Activated CD4-positive, CD25-positive, alpha-beta regulatory T cell treated with anti-CD3 and anti-CD28 coated beads, Interleukin-2, amount 50 U/mL, for 16 hours (primary cell): Measurements from ENCODE around the gene KCNIP1.
"Not testable (repeated sequence)": the region's sequence is repeated elsewhere in the genome, so short reads cannot be mapped to it uniquely, and the experiment has no call there.

Experiments used
- DNase-seq: peaks from one replicate; pipeline ENCODE4 v3.0.0-alpha.2; 2020; ENCODE audit warnings: low read depth, low spot score

Gene KCNIP1

DNA sequence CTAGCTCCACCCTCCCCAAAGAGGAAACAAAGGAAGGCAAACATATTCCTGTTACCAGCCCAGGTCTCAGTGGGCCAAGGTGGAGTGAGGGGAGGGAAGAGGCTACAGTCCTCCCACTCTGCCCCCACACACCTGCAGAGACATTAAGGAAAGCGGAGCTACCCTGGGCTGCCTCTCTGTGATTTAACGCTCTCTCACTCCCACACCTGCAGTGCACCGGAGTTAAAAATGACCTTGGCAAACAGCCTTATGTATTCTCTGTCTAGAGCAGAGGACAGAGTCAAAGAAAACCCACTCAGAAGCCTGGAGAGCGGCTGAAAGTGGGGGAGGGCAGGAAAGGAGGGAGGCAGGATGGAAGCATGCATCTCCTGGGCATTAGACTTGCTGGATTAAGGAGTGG, 32.7 kb downstream of the KCNIP1 start:
- DNase-seq: no peak

DNA sequence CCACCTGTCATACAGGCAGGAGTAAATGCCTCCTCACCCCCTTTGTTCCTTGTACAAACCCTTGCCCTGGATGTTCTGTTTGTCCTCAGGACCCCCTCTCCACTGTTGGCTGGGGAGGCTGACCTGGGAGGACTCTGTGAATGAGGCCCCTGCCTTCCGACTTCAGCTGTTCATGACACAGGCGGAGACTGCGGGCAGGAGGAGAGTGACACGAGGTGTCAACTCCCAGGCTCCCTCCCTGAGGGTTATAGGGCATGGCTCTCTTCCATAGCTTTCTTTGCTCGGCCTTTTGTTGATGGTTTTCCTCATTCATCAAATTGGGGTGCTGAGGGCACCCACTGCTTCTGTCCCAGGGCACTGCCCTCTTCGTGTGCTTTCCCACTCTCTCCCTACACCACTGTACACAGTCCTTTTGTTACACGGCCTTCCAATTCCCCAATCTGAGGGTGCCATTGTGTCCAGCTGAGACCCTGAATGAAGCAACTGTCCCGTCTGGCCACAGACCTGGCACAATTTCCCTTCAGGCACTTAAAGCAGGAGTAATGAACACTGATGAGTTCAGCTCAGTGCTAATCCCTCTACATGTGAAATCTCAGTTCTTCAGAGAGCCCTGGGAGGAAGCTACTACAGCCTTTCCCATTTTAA, 33.8 kb downstream of the KCNIP1 start:
- no peak for DNase-seq

DNA sequence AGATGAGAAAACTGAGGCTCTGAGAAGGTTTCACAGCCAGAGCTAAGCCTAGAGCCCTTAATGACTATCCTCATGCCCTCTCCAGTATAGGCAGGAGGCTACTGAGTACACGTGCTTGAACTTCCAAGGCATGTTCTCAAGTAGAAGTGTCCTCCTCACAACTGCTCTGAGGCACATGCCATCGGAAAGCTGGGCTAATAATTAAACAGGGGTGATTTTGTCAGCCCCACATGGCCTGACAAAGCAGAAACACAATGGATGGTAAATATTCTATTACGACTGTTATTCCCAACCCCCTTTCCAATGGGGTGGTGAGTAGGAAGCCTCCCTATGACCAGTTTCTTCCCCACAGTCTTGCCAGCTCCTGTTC, 34.3 kb downstream of the KCNIP1 start:
- no peak for DNase-seq

DNA sequence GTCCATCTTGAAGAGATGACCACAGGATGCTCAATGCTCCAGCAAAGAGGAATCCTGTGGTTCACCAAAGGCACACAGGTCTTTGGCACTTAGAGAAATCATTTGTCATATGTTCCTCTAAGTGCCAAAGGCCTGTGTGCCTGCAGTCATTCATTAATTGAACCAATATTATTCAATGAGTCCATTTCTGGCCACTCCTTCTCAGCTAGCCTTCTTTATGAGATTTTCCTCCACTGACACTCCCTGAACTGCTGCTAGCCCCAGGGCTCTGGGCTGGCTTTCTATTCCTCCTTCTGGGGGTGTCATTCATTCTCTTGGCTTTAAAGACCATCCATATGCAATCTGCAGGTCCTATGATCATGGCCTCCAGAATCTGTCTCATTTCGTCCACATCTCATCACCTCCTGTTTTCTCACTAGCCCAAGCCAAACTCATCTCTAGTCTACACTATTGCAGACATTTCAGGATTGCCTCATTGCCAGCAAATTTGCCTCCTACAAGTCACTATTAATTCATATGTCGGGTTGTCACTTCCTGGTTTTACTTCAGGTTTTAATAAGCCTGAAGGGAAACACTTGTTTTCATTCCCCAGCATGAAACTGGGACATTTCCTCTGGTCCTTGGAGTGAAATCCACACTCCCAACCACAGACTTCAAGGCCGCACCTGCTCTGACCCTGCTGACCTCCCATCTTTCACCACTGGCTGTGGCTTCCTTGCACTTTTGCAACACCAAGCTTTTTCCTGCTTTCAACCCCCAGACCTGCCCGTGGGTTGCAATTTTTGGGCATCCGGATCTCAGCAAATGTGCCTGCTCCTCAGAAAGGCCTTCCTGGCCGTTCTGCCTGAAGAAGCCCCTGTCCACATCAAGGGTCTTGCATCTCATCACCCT, 35.1 kb downstream of the KCNIP1 start:
- DNase-seq: no peak

DNA sequence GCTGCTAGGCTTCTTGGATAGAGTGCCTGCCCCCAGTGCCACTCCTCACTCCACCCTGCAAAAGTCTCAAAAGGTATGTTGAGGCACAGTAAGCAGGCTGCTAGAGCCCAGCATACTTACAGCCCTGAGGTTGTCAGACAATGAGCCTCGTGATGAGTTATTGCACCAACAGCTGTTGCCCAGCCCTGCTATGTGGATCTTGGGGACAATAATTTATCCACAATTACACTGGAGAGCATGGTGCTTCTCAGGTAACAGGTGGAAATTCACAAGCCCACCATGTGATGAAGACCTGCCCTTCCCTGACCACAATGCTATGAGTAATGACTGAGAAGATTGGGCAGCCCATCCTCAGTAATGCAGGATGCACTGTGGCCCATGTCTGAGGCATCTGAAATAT, 36.5 kb downstream of the KCNIP1 start:
- no peak for DNase-seq

DNA sequence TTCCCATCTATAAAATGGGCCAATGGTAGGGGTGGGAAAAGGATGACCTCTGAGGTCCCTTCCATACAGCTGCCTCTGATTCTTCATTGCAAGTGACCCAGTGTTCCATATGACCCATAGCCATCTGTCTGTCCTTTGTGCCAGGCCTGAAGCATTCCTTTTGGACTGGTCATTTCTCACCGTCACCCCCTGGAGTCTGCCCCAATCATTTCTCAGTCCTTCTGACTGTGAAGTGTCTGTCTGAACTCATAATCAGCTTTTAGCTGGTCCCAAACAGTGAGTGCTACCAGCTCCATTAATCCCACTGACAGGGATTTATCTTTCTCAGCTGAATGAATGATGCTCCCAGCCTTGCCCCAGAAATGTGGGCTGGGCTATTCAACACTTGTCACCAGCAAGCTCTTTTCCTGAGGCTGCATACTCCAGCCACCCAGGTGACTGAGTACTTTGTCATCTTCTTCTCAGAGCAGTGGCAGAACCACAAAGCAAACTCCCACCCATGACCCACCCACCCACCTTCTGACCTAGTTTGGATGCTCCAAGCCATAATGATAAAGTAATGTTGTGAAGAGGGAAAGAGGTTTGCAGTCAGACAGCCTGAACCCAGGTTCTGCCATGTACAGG, 37.4 kb downstream of the KCNIP1 start:
- DNase-seq: no peak

DNA sequence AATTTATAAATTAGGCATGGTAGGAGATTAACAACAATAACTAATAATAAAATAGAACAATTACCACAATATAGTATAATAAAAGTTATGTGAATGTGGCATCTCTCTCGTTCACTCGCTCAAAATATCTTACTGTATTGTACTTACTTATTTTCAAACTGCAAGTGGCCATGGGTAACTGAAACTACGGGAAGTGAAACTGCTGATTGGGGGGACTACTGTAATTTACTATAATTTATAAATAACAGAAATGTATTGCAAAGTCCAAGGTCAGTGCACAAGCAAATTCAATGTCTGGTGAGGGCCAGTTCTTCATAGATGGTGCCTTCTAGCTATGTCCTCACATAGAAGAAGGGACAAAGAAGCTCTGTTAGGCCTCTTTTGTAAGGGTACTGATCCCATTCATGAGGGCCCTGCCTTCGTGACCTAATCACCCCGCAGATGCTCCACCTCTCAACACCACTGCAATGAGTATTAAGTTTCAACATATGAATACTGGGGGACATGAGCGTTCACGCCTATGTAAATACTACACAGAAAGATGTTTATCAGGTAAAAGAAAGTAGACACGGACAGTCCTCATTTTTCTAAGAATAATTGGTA, 39.0 kb downstream of the KCNIP1 start:
- no peak for DNase-seq

DNA sequence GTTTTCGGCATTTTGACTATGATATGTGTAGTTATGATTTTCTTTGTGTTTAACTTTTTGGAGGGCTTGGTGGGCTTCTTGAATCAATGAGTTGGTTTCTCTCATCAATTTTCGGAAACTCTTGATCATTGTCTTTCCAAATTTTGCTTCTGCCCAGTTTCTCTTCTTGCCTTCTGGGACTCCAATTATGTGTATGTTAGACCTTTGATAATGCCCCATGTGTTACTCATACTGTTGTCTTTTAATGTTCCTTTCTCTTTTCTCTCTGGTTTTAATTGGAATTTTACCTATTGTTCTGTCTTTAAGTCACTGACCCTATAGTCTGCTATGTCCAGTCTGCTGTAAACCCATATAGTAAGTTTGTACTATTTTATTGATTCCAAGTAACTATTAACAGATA, 41.5 kb downstream of the KCNIP1 start:
- DNase-seq: no peak

DNA sequence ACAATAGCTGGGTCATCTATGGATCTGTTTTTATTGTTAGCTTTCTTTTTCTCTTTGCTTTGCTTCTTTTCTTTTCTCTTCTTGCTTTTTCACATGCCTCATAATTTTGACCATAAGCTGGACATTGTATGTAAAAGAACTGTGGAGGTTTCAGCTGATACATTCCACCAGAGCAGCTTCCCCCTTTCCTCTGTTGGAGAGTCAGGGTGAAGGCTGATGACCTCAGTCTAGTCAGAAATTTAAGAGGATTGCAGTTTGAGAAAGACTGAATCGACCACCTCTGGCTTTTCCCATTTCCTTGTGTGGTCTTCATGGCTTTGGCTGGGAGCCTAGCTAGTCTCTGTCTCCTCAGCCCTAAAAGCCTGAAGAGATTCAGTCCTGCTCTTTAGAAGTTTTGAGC, 42.0 kb downstream of the KCNIP1 start:
- no peak for DNase-seq

DNA sequence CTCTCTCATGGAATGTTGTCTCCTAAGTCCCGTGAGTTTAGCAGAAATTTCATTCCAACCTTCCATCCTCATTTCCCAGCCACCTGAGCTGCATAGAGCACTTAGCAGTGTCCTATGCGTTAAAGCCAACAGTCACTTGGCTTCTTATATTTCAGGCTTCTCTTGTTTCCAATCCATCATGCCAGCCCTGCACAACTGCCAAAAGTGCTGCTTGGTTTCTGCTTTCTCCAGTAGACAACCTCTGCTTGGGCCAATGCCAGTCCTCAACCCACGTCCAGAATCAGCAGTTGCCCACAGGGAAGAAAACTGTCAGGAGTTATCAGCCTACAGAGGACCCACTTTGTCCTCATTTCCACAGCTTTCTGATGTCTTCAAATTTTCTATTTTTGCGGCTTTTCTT, 42.5 kb downstream of the KCNIP1 start:
- DNase-seq: no peak

DNA sequence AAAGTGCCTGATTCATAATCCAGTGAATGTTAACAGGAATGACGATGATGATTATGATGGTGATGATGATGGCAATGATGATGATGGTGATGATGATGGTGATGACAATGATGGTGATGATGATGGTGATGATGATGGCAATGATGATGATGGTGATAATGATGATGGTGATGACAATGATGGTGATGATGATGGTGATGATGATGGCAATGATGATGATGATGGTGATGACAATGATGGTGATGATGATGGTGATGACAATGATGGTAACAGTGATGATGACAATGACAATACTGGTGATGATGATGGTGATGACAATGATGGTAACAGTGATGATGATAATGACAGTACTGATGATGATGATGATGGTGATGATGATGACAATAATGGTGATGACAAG, 46.6 kb downstream of the KCNIP1 start:
- DNase-seq: not testable (repeated sequence)

DNA sequence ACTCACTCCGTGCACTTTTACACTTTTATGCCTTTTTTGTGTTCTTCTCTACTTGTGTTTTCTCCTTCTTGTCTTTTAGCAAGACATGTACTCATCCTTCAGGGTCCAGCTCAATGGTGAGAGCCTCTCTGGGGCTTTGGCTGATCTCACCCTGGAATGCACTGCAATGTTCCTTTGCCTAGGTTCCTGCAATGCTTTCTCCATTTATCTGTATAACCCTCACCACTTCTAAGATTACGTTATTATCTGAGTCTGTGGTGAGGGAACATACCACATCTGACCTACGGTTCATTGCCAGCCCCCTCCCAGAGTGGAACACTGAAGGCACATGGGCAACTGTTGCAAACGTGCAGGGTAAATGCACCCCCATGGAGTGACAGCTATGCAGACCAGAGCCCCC, 47.3 kb downstream of the KCNIP1 start:
- no peak for DNase-seq

DNA sequence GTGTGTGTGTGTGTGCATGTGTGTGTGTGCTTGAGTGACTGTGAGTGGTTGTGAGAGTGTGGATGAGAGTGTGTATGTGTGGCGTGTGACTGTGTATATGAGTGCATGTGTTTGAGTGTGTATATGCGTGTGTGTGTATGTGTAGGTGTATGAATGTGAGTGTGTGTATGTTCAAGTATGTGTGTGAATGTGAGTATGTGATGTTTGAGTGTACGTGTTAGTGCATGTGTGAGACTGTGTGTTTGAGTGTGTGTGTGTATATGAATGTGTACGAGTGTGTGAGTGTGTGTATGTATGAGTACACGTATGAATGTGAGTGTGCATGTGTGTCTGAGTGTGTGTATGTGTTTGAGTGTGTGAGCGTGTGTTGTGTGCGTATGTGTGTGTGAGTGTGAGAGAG, 47.8 kb downstream of the KCNIP1 start:
- no peak for DNase-seq

DNA sequence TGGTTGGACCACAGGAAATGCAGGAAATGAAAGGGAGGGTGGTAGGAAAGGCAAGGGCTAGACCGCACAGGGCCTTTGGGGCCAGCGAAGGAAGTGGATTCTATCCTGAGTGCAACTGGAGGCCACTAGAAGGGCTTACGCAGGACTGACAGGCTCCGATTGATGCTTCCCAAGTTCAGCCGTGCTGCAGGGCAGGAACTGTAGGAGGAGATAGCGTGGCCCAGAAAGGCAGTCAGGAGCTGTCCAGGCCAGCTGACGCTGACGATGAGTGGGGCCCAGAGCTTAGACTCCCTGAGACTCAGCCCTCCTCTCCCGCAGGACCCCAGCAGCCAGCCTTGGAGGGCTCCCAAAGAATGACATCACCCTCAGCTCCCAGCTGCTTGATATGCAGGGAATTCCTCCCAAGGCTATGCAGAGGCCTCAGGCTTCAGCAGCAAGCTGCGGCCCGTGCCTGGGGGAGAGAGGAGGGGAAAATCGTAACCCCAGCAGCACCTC, 48.8 kb downstream of the KCNIP1 start:
- no peak for DNase-seq

DNA sequence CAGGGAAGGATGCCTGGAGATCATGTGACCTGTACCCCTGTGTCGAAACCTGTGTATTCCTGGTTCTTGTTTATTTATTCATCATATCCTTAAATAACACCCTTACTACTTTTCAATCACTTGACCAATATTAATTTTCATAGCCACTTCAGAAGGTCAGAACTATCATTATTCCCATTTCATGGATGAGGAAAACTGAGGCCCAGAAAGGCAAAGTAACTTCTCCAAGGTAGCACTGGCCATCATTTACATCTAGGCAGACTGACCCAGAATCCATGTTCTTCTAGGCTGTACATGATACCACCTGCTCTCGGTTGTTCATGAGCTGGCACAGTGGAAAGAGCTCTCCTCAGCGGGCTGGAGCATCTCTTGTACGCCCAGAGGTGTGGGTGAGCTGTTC, 49.4 kb downstream of the KCNIP1 start:
- DNase-seq: no peak

DNA sequence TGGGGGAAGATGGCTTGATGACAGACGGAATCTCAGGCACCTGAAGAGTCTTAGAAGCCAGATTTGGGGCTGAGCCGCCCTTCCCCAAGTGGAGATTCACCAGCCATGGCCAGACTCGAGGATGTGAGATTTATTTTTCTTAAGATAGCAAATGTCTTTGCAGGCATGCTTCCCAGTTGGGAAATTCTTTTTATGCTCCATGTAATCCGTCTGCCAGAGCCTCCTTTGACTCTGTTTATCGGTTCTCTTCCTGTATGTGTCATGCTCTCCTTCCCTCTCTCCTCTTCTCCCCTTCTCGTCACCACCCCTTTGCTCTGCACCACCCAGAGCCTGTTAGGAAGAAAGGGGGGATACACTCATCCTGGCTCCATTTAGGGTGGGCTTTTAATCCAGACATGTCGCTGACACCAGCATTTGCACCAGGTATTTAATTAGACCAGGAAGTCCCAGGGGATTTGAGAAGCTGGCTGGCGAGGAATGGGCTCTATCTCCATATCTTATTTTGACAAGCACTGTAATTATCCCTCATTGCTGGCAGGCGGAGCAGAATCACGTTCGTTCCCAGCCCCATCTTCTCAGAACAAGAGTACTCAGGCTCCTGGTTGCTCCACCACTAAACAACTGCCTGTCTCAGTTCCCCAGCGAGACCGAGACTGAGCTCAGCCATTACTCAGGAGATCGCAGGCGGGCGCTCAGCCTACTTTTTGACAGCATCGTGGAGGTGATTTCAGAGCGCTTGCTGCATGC, 50.9 kb downstream of the KCNIP1 start:
- DNase-seq: no peak

DNA sequence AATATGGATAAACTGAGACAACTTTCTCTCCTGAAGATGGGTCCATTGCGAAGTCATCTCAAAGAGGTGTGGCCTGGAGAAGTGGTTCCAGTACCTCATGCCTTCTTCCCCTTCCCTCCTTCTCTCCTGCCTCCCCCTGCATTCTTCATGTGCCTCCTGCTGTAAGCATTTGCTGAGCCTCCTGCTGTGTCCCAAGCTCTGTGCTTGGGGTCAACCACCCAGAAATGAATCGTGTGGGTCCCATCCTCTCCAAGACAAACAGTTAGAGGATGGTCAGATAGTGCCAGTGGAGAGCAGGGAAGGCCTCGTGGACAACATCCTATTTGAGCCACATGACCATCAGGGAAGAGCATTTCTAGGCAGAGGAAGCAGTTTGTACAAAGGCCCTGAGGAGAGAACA, 53.5 kb downstream of the KCNIP1 start:
- no peak for DNase-seq

DNA sequence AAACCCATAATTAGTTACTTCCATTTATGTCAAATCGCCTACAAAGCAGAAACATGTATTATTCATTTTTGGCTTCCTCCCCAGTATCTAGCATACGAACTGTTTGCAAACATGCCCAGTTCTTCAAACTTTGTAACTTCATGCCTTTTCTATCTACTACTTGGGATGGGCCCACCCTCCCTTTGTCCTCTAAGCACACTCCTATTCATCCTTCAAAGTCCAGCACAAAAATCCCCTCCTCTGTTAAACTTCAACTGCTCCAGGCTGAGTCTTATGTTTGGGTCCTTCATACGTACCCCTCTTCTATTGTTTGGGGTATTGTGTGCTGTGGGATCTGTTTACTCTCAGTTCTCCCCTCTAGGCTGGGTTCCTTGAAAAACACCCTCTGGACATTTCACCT, 55.5 kb downstream of the KCNIP1 start:
- no peak for DNase-seq

DNA sequence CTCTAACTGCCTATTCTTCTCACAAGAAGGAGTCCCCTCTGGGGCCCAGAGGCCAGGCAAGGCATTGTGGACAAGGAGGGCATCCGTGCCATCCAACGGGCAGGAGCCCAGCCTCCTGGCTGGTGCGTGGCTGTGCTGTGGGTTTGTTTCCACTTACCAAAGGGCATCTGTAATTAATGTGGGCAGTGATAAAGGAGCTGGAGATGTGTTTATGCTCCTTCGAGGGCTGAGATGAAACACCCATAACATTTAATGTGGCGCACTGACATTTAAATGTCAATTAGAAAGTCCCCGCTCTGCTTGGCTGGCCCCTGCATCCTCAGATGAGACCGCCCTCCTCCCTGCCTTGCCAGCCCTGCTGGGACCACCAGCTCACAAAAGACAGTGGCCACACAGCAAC, 57.1 kb downstream of the KCNIP1 start:
- no peak for DNase-seq

DNA sequence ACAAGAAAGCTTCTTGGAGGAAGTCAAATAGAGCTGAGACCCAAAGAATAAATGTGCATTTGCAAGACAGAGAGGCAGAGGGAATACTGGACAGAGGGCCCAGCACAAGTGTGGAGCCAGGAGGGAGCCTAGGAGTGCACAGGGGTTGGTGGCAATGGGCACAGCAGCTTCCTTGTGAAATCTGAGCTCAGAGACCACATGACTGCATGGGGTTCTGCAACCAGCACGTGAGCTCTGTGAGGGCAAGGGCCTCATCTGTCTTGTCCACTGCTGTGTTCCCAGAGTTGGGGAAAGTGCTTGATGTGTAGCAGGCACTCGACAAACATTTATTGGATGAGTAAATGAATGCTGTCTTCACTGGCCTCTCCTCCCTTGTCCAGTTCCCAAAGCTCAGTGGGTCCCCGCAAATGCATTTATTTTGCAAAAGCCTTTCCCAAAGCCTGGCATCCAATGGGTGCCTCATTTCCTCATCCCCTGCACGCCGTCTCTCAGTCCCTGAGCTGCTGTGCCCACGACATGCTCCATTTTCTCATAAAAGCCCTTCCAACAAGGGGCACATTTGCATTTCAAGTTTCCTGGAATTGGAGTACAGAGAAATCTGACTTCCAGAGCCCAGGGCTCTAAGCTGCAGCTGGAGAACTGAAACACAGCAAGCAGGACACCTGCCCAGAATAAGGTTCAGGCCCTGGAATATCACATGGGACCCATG, 58.5 kb downstream of the KCNIP1 start:
- no peak for DNase-seq

DNA sequence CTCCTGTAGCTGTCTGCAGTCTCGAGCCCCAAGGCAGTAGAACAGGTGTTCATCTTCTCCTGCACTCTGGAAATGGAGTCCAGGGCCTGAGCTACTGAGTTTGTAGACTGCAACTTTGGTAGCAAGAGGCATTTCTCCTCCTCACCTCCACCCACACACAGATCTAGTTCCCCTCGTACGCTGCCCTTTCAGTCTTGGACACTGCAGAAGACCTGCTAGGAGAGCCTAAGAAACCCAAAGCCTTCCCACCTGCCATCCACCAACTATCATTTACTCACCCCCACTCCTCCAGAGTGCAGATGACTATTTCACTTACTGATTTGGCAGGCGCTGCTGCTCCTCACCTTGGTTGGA, 59.0 kb downstream of the KCNIP1 start:
- DNase-seq: no peak
